MM.1S (cell line): ENCODE measurements around the gene LASP1.

Experiments used
- CTCF ChIP-seq: fragments of 300-600 bp; sonication (generic); IDR thresholded peaks from 2 replicates; pipeline ENCODE4 v1.5.1; 2016; ENCODE audit warnings: antibody characterized with exemption, low read length, mixed read lengths
- EZH2phosphoT487 ChIP-seq: fragments of 300-600 bp; sonication (generic); IDR thresholded peaks from 2 replicates; pipeline ENCODE4 v1.6.1; 2018; ENCODE audit warnings: antibody characterized with exemption, low read length

GRCh38 chr17:38926293-38927070, 56.6 kb downstream of the LASP1 start:
- TF ChIP-seq CTCF (no peak), EZH2phosphoT487 (no peak)
